OCI-LY3 (cell line): ENCODE data around the gene MACROD2.

Source experiments
- CTCF ChIP-seq: fragments of 200-600, 300-600 bp; sonication (generic); IDR thresholded peaks from 2 replicates; pipeline ENCODE4 v1.5.1; 2014; ENCODE audit warnings: antibody characterized with exemption, low read length, low read depth
- EZH2phosphoT487 ChIP-seq: fragments of 200-600 bp; shearing (Covaris generic); IDR thresholded peaks from 2 replicates; pipeline ENCODE4 v1.6.1; 2018; ENCODE audit warnings: antibody characterized with exemption, mixed run types, low read depth

GRCh38 chr20:15179381-15179780 lies 1184.1 kb downstream of the MACROD2 start:
- no peak for TF ChIP-seq CTCF
- TF ChIP-seq EZH2phosphoT487: no peak
